ENCODE results near the gene IGFL4.

IGFL4 gene

GRCh38 chr19:46020819-46021125 lies 20.0 kb downstream of the IGFL4 start:
- no peak for DNase-seq (ENCODE audit: low read depth)

DNA sequence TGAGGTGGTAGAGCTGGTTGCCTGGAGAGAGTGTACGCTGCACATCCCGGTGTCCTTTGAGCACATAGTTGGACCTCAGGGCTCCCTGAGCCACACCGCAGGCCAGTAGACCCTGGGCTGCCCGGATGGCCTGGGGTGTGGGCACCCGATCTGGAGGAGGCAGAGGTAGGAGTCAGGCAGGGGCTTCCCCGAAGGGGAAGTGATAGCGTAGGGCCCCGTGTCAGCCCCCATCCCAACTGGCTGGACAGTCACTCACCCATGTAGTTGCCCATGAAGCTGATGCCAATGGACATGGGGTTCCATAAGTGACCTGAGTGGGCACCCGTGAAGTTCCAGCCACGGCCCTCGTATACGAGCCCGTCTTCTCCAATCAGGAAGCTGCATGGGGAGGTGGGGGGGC lies 21.5 kb downstream of the IGFL4 start:
- DNase-seq (ENCODE audit: low read depth) = no peak

DNA sequence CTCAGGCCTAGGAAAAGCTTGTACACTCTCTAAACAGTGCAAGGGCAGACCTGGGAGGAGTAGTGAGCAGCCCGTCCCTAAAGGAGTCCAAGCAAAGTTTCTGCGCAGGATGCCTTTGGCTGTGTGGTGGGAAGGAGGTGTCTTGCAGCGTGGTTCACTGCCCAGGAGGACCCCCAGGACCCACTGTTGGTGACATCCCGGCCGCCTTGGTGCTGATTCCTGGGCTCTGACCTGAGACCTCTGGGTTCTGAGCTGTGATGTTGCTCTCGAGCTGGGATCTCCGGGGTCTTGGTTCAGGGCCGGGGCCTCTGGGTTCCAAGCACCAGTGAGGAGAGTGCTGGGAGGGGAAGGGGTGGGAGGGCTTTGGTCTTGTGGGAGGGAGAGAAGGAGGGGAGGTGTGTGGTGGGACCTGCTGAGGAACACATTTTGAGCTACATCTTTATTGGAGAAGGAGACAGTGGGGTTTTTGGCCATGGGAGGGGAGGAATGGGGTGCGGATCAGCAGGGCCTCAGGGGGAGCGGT lies 22.0 kb downstream of the IGFL4 start:
- no peak for DNase-seq (ENCODE audit: low read depth)

- no peak for DNase-seq (ENCODE audit: low read depth)
These were observed 22.7 kb downstream of the IGFL4 start for GRCh38 chr19:46017874-46018675.

GRCh38 chr19:46017095-46017429 lies 23.7 kb downstream of the IGFL4 start:
- DNase-seq (ENCODE audit: low read depth) = no peak

DNA sequence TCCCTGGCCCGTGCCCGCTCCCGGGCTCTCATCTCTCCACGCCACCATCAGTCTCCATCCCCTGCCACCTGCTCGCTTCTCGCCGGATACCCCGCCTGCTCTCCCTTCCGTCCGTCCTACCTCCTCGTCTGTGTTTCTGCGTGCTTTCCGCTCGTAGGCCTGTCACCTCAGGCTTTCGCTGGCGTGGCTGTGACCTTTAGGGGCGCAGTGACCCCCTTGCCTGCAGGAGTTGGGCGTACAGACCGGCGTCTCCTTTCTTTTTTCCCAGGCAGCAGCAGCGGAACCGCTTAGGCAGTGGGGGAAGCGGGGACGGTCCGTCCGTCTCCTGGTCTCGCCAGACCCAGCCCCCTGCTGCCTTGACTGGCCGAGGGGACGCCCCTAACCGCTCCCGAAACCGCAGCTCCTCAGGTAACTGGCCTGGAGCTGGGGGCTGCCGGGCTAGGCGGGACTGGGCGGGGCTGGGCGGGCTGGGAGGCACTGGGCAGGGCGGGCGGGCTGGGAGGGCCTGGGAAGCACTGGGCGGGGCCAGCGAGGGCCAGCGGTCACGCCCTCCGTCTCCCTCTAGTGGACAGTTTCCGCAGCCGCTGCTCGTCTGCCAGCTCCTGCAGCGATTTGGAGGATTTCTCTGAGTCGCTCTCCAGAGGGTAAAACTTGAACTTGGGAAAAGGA lies 24.2 kb downstream of the IGFL4 start:
- DNase-seq (ENCODE audit: low read depth) = peak; percentile 70

DNA sequence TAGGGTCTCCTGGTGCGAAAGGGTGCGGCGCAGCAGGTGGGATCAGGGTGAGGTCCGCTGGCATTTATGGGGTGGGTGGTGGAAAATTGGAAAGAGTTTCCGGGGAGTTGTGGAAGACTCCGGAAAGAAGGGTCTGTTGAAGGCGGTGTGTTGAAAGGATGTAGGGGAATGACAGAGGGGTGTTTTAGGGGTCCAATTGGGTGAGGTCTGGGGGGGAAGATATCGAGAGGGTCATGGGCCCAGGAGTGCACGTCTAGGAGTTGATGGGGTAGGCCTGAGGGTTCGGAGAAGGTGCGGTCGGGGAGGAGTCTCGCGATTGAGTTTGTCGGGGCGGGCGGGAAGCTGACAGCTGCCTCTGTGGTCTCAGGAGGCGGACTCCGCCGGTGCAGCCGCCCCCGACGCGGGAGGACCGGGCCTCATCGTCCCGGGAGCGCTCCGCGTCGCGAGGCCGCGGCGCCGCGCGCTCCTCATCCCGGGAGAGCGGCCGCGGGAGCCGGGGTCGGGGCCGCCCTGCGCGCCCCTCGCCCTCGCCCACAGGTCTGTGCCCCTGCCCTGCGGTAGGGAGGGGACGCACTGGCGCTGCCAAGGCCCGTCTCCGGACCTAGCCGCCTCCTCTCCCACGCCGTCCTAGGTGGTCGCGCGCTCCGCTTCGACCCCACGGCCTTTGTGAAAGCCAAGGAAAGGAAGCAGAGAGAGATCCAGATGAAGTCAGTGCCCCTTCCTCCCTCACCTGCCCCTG lies 24.9 kb downstream of the IGFL4 start:
- DNase-seq (ENCODE audit: low read depth) = no peak

GRCh38 chr19:46014941-46015686 lies 25.7 kb downstream of the IGFL4 start:
- DNase-seq (ENCODE audit: low read depth) = peak; percentile 19

- DNase-seq (ENCODE audit: low read depth) = no peak
These were observed 26.3 kb downstream of the IGFL4 start for GRCh38 chr19:46014534-46014933.

- DNase-seq (ENCODE audit: low read depth) = peak; percentile 55
These were observed 31.0 kb downstream of the IGFL4 start for GRCh38 chr19:46009530-46010510.

DNA sequence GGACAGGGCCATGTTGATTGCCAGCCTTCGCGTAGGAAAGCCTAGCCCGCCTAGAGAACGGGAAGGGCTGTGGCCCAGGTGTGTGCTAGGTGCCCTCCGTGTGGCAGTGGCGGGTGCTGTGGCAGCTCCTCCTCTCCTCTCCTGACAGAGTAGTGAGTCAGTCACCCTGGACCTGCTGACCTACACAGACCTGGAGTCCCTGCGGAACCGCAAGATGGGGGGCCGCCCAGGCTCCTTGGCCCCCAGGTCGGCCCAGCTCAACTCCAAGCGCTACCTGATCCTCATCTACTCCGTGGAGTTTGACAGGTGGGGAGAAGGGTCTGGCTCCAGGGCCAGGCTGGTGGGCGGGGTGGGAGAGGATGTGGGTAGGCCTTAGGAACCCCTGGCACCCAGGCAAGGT lies 34.4 kb downstream of the IGFL4 start:
- no peak for DNase-seq (ENCODE audit: low read depth)

GRCh38 chr19:46002678-46003275 lies 38.0 kb downstream of the IGFL4 start:
- no peak for DNase-seq (ENCODE audit: low read depth)

- no peak for DNase-seq (ENCODE audit: low read depth)
These were observed 40.1 kb downstream of the IGFL4 start for GRCh38 chr19:46000491-46001246.

- no peak for DNase-seq (ENCODE audit: low read depth)
These were observed 41.1 kb downstream of the IGFL4 start for GRCh38 chr19:45999653-46000121.

DNA sequence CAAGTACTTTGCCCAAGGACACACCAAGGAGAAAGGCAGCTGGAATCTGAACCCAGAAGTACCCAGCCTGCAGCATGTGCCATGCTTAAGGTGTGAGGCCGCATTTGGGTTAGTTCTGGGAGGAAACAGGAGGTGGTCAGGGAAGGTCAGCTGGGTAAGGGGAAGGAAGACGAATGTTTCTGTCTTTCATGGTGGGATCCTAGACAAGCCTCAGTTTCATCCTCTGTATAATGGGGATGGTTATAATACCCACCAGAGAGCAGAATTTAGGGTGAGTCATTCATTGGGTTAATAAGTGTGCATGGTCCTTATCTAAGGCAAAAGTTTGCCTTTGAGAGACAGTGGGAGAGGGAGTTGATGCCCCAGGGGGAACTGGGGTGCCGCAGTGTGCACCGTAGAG lies 42.0 kb downstream of the IGFL4 start:
- no peak for DNase-seq (ENCODE audit: low read depth)

GRCh38 chr19:45996933-45997332 lies 43.9 kb downstream of the IGFL4 start:
- no peak for DNase-seq (ENCODE audit: low read depth)

- DNase-seq (ENCODE audit: low read depth) = no peak
These were observed 45.0 kb downstream of the IGFL4 start for GRCh38 chr19:45995715-45996385.

DNA sequence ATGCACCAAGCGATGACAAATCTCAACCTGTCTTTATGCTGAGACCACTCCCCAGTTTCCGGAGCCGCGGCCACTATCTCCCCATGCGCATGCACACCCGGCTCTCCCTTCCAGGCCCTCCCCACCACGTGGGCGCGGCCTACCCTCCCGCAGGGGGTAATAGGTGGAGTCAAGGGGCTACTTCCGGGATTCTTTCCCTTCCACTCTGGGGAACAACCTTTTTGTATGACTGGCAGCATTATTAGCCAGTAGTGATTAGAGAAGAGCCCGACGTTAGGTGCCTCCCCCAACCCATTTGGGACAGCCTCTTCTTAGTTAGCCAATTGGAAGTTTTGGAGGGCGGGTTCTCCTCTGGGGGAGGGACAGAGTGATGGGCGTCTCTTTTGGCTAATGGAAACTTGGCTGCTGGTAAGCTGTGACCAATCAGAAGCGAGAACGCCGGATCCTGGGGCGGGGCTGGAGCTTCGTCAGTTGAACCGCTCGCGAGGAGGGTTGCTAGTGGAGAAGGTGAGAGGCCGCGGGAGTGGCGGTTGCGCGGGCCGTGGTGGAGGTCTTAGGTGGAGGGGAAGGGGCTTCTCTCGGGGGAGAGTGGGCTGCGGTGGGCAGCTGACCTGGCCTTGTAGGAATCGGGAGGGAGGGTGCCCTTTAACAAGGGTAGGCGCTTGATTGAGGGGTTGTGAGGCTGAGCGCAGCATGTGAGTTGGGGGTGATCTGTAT lies 45.6 kb downstream of the IGFL4 start, which contains the start of gene CCDC61:
TSS of gene CCDC61 (plus strand) at position 470 of the 717 bp plus-strand sequence. CDS start 7,552 bp downstream, outside the sequence.
- DNase-seq (ENCODE audit: low read depth) = peak; percentile 78
